Loucy (cell line): ENCODE results near the gene BAD.

Experiments used
- H2AFZ ChIP-seq: fragments of 200-600 bp; sonication (generic); 2 replicates; pipeline ENCODE4 v1.6.0; 2016; ENCODE audit warnings: antibody characterized with exemption, mild to moderate bottlenecking, low read length, moderate library complexity
- H3F3A ChIP-seq: fragments of 200-600 bp; 2 replicates; pipeline ENCODE4 v1.6.0; 2016; ENCODE audit warnings: antibody characterized with exemption, low read depth, mild to moderate bottlenecking
- H3K27me3 ChIP-seq: fragments of 200-600 bp; sonication (generic); 2 replicates; pipeline ENCODE4 v1.6.1; 2014; ENCODE audit warnings: low read length, mild to moderate bottlenecking; ENCODE audit not compliant: insufficient read depth, poor library complexity, severe bottlenecking
- H3K36me3 ChIP-seq: fragments of 200-600 bp; sonication (generic); 2 replicates; pipeline ENCODE4 v1.6.1; 2016; ENCODE audit warnings: low read length; ENCODE audit not compliant: insufficient read depth
- H3K4me1 ChIP-seq: fragments of 200-600 bp; sonication (generic); 2 replicates; pipeline ENCODE4 v1.5.1; 2014; ENCODE audit warnings: low read length, mild to moderate bottlenecking; ENCODE audit not compliant: insufficient read depth, poor library complexity, severe bottlenecking
- H3K4me2 ChIP-seq: fragments of 200-600 bp; sonication (generic); 2 replicates; pipeline ENCODE4 v1.6.0; 2014; ENCODE audit warnings: antibody characterized with exemption, low read length, low read depth, mild to moderate bottlenecking; ENCODE audit not compliant: poor library complexity, severe bottlenecking
- H3K4me3 ChIP-seq: fragments of 200-600 bp; sonication (generic); 2 replicates; pipeline ENCODE4 v1.5.1; 2014; ENCODE audit warnings: low read length, mild to moderate bottlenecking, mixed read lengths; ENCODE audit not compliant: poor library complexity, severe bottlenecking
- H3K79me2 ChIP-seq: fragments of 200-600 bp; sonication (generic); 2 replicates; pipeline ENCODE4 v1.6.1; 2014; ENCODE audit warnings: low read length; ENCODE audit not compliant: insufficient read depth
- H3K9ac ChIP-seq: fragments of 200-600 bp; sonication (generic); 2 replicates; pipeline ENCODE4 v1.6.0; 2014; ENCODE audit warnings: mild to moderate bottlenecking, low read depth, low read length, moderate library complexity; ENCODE audit not compliant: poor library complexity, severe bottlenecking
- H3K9me2 ChIP-seq: fragments of 200-600 bp; sonication (generic); replicated peaks from 2 replicates; pipeline ENCODE4 v1.6.1; 2016; ENCODE audit warnings: low read depth, low read length, mixed read lengths
- H3K9me3 ChIP-seq: fragments of 200-600 bp; sonication (generic); 2 replicates; pipeline ENCODE4 v1.6.1; 2014; ENCODE audit warnings: mild to moderate bottlenecking, antibody characterized with exemption, low read length, low read depth; ENCODE audit not compliant: insufficient read depth
- H4K20me1 ChIP-seq: fragments of 200-600 bp; sonication (generic); 2 replicates; pipeline ENCODE4 v1.6.0; 2014; ENCODE audit warnings: antibody characterized with exemption, low read length, mild to moderate bottlenecking; ENCODE audit not compliant: insufficient read depth, poor library complexity, severe bottlenecking
- CTCF ChIP-seq: fragments of 200-600 bp; sonication (generic); conservative IDR thresholded peaks from 2 replicates; pipeline ENCODE4 v1.5.1; 2014; ENCODE audit warnings: mild to moderate bottlenecking, antibody characterized with exemption, low read length
- EZH2phosphoT487 ChIP-seq: fragments of 200-600 bp; IDR thresholded peaks from 2 replicates; pipeline ENCODE4 v1.6.1; 2018; ENCODE audit warnings: antibody characterized with exemption, mild to moderate bottlenecking, moderate library complexity, borderline replicate concordance

Gene BAD

DNA sequence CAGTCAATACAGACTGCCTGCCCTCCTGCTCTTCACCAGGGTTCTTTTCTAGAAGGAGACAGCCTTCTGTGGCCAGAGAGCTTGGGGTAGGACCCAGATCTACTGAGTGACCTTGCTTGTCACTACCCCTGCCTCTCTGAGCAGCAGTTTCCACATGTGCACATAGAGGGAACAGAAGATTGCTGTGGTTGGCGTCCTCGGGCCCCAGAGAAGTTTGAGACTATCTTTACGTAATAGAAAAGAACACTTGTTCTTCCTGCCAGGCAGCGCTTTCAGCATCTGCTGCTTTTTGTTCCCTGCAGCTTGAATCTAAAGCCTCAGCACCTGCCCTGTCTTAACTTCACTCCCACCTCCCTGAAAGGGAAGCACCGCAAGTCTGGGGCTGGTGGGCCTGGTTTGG, 45.5 kb downstream of the BAD start:
- peaks cover 5% of the 10 kb centered on the region; the same call in 1 of the 2 replicates for H3F3A ChIP-seq
- no peaks in the 10 kb centered on the region for H3K9me2 ChIP-seq
- no peaks in the 10 kb centered on the region for H3K9me3 ChIP-seq
- peaks cover 39% of the 10 kb centered on the region for H3K79me2 ChIP-seq
- no peak overlapping the region for H3K4me3 ChIP-seq
- H3K36me3 ChIP-seq: peaks cover 7% of the 10 kb centered on the region; the same call in 1 of the 2 replicates
- no peak overlapping the region for H3K4me2 ChIP-seq
- H3K27me3 ChIP-seq: no peaks in the 10 kb centered on the region
- no peak overlapping the region for H3K9ac ChIP-seq
- no peak overlapping the region for H2AFZ ChIP-seq
- TF ChIP-seq CTCF: no peak
- H4K20me1 ChIP-seq: peaks cover 24% of the 10 kb centered on the region
- peaks cover 32% of the 10 kb centered on the region for H3K4me1 ChIP-seq

GRCh38 chr11:64238076-64238475, 46.4 kb downstream of the BAD start:
- Histone ChIP-seq H2AFZ (no peak overlapping the region), H3K4me3 (no peak overlapping the region), H3K36me3 (no peaks in the 10 kb centered on the region; the same call in 1 of the 2 replicates), H3K79me2 (peaks cover 30% of the 10 kb centered on the region), H3F3A (peaks cover 10% of the 10 kb centered on the region; the same call in 1 of the 2 replicates), H3K27me3 (no peaks in the 10 kb centered on the region), H3K9me2 (no peaks in the 10 kb centered on the region), H4K20me1 (peaks cover 23% of the 10 kb centered on the region), H3K4me2 (no peak overlapping the region), H3K9ac (no peak overlapping the region), H3K4me1 (peaks cover 29% of the 10 kb centered on the region), H3K9me3 (no peaks in the 10 kb centered on the region)
- TF ChIP-seq CTCF (no peak), EZH2phosphoT487 (no peak)

DNA sequence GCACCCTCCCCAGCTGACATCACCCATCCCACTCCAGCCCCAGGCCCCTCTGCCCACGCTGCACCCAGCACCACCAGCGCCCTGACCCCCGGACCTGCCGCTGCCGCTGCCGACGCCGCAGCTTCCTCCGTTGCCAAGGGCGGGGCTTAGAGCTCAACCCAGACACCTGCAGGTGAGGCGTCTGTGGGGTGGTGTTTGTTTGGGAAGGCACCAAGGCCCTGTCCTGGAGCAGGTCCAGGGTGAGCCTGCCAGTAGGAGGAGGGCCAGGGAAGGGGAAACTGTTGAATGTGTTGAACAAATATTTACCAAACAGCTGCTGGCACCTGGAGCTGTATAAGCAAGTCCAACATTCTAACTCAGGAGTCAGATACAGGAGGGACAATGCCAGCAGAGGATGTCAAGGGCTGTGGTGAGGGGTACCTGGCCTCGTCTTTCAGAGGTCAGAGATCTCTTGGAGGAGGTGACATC, 46.9 kb downstream of the BAD start:
- no peak overlapping the region for H3K9ac ChIP-seq
- H3K9me3 ChIP-seq: no peaks in the 10 kb centered on the region
- H3K9me2 ChIP-seq: no peaks in the 10 kb centered on the region
- H2AFZ ChIP-seq: no peak overlapping the region
- peaks cover 24% of the 10 kb centered on the region; the same call in 1 of the 2 replicates for H3K79me2 ChIP-seq
- H3K4me1 ChIP-seq: peaks cover 24% of the 10 kb centered on the region
- peaks cover 21% of the 10 kb centered on the region for H4K20me1 ChIP-seq
- H3F3A ChIP-seq: peaks cover 10% of the 10 kb centered on the region; the same call in 1 of the 2 replicates
- H3K27me3 ChIP-seq: no peaks in the 10 kb centered on the region
- H3K36me3 ChIP-seq: no peaks in the 10 kb centered on the region; the same call in 1 of the 2 replicates
- H3K4me3 ChIP-seq: no peak overlapping the region
- H3K4me2 ChIP-seq: no peak overlapping the region
- no peak for TF ChIP-seq EZH2phosphoT487
- TF ChIP-seq CTCF: no peak
